ENCODE measurements around the gene KCNK7.
"Not testable (repeated sequence)": the region's sequence is repeated elsewhere in the genome, so short reads cannot be mapped to it uniquely, and the experiment has no call there.

The KCNK7 gene

DNA sequence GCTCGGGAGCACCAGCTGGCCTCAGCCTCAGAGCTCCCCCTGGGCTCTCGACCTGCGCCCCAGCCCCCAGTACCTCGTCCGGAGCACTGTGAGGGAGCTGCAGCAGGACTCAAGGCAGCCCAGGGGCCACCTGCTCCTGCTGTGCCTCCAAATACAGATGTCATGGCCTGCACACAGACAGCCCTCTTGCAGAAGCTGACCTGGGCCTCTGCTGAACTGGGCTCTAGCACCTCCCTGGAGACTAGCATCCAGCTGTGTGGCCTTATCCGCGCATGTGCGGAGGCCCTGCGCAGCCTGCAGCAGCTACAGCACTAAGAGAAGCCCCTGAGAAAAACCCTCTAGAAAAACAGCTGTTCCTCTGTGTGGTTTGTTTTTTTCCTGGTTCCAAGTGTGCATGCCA lies 24.2 kb downstream of the KCNK7 start:
- DNase-seq: no peak

GRCh38 chr11:65569973-65570918 lies 25.4 kb downstream of the KCNK7 start, which contains the start of gene ZNRD2:
TSS of gene ZNRD2 (plus strand) at chr11:65570477. CDS start at chr11:65570492, 15 bp downstream.
- DNase-seq: peak; percentile 93

GRCh38 chr11:65569164-65569972 lies 26.2 kb downstream of the KCNK7 start:
- DNase-seq: no peak

DNA sequence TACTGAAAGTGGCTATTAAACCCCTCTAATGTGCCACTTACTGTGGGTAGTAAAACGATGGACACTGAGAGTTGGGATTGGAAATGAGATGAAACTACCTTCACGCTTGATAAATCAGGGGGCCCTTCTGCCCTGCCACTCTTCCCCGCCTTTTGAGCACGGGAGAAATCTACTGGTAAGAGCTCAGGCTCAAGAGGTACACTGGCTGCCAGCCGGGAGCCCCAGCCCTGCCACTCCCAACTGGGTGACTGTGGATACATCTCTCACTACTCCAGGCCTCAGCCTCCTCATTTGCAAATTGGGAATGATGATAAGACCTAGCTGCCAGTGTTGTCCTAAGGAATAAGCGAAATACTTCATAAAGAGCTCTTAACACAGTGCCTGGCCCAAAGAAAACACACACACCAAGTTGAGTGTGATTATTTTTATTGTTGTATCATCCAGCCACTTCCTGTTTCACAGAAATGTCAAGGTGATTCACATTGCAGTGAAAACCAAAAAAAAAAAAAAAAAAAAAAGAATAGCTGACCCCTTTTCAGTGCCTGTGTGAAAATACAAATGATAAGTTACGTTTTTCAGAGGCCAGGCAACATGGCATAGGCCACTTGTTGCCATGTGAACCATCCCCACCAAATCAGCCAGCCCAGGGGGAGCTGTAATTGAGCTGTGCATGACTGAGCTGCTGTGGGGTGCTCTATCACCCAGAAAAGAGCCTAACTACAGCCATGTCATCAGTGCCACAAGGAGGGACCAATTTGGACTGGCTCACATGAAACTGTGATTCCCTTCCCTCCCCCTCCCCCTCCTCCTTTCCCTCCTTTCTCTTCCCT lies 29.8 kb downstream of the KCNK7 start:
- DNase-seq: no peak

DNA sequence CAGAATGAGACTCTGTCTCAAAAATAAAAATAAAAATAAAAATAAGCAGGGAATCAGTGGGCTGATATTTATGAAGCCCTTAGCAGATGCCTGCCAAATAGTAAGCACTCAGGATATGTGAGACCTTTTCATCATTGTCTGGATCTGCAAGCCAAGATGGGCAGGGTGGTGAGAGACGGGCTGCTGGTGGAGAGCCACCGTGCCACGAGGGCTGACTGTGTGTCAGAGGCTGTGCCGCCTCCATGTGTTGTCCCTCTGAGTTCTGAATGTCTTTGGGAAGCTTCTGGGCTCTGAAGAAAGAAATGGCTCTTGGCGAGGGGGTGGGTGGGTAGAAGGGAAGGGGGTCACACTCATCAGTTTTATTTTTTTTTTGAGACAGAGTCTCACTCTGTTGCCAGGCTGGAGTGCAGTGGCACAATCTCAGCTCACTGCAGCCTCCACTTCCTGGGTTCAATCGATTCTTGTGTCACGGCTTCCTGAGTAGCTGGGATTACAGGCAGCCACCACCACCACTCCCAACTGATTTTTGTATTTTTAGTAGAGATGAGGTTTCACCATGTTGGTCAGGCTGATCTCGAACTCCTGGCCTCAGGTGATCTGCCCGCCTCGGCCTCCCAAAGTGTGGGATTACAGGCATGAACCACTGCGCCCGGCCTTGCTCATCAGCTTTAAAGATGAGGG lies 30.6 kb downstream of the KCNK7 start:
- not testable (repeated sequence) for DNase-seq

DNA sequence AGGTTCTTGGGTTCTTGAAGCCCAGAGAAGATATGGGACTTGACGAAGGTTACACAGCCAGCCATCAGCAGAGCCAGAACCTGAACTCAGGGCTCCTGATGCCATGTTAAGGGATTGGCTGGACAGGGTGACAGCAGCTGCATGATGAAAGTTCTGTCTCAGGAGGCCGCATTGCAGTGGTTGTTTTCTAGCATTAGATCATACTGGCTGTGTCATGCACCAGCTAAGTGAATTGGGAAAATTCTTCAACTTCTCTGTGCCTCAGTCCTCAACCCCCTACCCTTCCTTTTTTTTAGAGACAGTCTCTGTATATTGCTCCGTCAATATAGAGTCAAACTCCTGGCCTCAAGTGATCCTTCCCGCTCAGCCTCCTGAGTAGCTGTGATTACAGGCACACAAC lies 32.0 kb downstream of the KCNK7 start:
- DNase-seq: no peak

- no peak for DNase-seq
Observed at GRCh38 chr11:65562788-65563187, 32.8 kb downstream of the KCNK7 start.

- no peak for DNase-seq
Observed at GRCh38 chr11:65562020-65562419, 33.6 kb downstream of the KCNK7 start.

GRCh38 chr11:65560555-65561418 lies 34.8 kb downstream of the KCNK7 start:
- no peak for DNase-seq

DNA sequence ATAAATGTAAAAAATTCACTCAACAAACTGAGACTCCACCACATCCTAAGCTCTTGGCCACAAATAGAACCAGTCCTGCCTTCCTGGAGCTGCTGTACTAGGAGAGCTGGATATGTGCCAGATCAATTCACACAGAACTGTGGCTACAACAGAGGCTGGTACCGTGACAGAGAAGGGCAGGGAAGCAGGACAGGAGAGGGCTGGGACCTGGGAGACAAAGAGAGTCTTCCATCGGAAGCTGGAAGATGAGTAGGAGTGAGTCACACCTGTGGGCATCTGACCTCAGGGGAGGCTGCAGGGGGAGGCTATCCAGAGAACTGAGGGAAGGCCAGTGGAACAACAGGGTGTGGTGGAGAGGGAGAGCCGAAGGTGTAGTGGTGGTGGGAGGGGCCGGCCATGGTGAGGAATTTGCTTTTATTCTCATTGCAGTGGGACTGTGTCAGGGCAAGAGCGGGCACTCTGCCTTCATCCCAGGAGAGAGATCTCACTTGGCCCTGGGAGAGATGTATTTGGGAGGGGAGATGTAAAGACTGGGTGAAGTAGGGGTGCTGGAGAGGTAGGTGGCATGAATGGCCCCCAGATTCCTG lies 35.6 kb downstream of the KCNK7 start:
- no peak for DNase-seq

GRCh38 chr11:65559535-65559934 lies 36.1 kb downstream of the KCNK7 start:
- no peak for DNase-seq

DNA sequence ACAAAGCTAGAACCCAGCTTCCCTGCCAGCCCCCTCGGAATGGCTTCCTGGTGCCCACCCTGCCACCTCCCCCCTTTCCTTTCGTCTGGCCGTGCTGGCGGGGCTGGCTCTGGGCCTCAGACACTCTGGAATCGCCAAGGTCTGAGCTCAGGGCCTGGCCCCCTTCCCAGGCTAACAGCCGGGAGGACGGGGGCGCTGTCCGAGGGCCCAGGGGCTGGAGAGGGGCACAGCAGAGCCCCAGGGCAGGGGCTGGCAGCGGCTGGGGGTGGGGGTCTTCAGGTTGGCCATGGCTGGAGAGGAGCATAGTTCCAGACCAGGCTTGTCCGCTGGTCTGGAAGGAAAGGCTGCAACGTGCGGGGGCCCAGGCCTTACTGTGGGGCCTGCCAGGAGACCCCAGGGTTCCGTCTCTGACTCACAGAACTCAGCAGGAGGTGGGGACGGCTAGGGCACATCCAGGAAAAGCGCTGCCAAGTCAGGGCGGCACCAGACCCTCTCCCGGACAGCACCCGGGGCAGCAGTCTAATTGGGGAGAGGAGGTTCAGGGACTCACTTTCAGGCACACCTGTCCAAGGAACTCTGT lies 36.6 kb downstream of the KCNK7 start:
- DNase-seq: no peak

DNA sequence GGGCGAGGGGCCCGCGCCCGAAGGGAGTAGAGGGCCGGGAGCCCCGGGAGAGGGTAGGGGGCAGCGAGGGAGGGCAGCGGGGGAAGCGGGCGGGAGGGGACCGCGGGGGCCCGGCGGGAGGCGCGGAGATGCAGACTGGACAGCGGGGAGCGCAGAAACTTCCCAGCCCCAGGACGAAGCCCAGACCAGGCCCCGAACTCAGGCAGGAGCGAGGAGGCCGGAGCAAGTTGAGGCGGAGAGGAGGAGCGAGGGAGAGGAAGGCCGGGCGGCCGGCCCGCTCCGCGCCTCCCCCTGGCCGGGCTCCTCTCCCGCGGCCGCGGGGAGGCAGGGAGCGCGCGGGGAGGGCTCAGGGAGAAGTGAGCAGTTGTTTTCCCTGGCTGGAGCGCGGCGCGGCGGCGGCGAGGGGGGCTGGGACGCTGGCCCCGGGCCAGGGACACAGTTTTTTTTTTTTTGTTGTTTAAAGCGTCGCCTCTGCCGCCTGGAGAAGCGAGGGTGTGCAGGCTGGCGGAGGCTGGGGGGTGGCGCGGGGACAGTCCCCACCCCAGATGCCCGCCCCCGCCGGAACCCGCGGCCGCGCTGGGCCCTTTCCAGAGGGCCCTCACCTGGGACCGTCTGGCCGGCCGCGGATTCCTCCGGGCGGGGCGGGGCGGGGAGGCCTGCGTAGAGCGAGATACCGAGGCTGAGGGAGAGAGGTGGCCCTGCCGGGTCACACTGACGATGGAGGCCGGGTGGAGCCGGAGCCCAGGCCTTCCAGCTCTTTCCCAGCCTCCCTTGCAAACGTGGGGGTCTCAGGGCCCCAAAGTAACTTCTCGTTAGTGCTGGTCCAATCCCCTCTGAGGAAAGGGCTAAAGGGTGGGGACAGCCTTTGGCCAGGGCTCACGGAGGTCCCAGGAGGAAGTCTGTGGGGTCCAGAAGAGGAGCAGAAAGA lies 37.3 kb downstream of the KCNK7 start, which contains the start of gene LTBP3:
Gene LTBP3 (minus strand): TSS at position 358 of the 928 bp plus-strand sequence. CDS start 400 bp downstream, outside the sequence.
- no peak for DNase-seq

DNA sequence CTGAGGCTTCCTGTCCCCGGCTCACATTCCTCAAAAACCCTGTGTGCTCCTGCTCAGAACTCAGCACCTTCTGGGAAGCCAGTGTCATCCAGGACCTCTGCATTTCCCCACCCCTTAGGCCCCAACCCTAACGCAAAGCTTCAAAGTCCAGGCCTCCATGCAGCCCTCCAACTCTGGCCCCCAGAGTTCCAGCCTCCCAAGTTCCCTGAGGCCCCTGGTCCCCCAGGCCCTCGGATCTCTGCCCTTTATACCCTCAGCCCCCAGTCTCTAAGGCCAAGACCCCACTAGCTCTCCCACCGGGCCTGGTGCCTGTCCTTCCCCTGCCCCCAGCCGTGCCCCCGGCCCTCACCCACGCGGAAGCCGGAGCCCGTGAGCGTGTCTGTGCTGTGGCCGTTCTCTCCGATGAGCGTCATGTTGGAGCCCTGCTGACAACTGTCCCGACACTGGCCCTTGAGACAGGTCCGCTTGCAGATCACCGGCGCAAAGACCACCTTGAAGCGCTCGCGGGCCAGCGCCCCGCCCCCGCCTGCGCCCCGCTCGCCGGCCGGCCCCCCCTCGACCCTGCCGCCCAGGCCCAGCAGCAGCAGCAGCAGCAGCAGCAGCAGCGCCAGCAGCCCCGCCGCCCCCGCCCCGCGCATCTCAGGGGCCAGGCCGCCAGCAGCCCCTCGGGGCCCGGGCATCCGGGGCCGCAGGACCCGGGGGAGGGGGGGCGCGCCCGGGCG lies 38.2 kb downstream of the KCNK7 start:
- no peak for DNase-seq

GRCh38 chr11:65556470-65557279 lies 38.9 kb downstream of the KCNK7 start:
- DNase-seq: no peak

DNA sequence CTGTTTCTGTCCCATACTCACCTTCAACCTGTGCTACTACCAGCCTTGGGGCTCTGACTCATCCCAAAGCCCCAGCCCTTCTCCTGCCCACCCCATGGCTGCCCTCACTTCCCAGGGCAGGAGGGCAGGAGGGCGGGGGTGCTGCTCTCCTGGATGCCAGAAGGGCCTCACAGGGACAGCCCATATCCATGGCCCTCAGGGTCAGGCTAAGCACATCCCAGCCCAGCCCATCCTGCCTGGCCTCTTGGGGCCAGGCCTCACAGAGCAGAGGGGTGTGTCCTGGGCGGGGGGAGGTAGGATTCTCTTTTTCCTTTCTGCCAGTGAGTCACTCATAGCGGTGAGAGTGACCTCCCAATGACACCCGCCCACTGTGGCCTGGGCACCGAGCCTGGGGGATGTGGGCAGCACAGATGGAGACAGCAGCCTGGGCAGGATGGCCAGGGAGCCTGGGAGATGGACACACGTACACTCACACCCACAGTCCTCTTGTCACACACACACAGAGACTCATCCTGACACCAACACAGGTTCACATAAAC lies 39.8 kb downstream of the KCNK7 start:
- DNase-seq: no peak

- DNase-seq: no peak
Observed at GRCh38 chr11:65554842-65555430, 40.7 kb downstream of the KCNK7 start.
